ENCODE results near the gene GALNS. TPM values are rescaled to one million over a fixed set of nuclear protein-coding genes. Genes with fewer than 3 reads are reported as not detected.

Gene GALNS
- total and polyA plus RNA-seq, 2 donors (not counting 3 experiments of a cell fraction or from before 2014, with no cell fraction given), result 21.8 to 40.2 TPM

DNA sequence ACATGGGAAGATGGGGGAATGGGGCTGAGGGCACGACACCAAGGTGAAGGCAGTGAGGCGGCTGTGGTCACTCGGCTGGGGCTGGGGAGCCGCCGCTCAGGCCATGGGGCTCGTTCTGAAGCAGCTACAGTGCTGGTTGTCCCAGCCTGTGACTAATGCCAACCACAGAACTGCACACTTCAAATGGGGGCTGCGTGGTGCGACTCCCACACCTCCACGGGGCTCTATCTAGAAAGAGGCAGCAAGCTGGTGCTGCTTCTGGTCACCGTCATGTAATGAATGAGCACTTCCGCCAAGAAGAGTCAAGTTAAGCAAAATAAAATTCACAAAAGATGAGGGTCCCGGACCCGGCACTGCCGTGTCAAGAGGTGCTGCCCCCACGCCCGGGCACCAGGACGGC is 20.0 kb downstream of the GALNS start:
- BruUV-seq (replicated peaks), result no TSS peak
- dilution Hi-C loops (cut with MboI; ENCODE audit: extremely low pct_ligation_motif_present, low sequenced_read_pairs), result no loop called here
- Histone ChIP-seq H3K27me3 (ENCODE audit: control insufficient read depth in 2 of 2, insufficient read depth in 2 of 2, low read length in 2 of 2) (no peaks in the 10 kb centered on the region), H4K20me1 (replicated peaks; ENCODE audit: control insufficient read depth, extremely low read depth, insufficient read depth, low read length) (no peaks in the 10 kb centered on the region), H3K27ac (ENCODE audit: insufficient read depth, low read depth, low read length) (no peak overlapping the region), H3K36me3 (ENCODE audit: control insufficient read depth in 2 of 2, extremely low read depth in 1 of 2, insufficient read depth in 2 of 2, low read length in 2 of 2) (peaks cover 0 to 13% of the 10 kb centered on the region in 2 experiments), H3K9me3 (replicated peaks; ENCODE audit: control insufficient read depth, insufficient read depth, low read length) (no peaks in the 10 kb centered on the region), H3K79me2 (ENCODE audit: control insufficient read depth, insufficient read depth, low read length) (no peaks in the 10 kb centered on the region), H3K4me3 (replicated peaks in 1 of 3; ENCODE audit: insufficient read depth in 1 of 3, low read depth in 1 of 3, low read length in 3 of 3) (no peak overlapping the region), H3K4me2 (ENCODE audit: insufficient read depth, low read length) (no peak overlapping the region), H3K9me1 (replicated peaks; ENCODE audit: control insufficient read depth, extremely low read depth, insufficient read depth, low read length) (no peaks in the 10 kb centered on the region), H3K9ac (replicated peaks; ENCODE audit: extremely low read depth, insufficient read depth, low read length) (no peak overlapping the region), H2AFZ (ENCODE audit: low read depth, low read length) (no peak overlapping the region), H3K4me1 (ENCODE audit: control insufficient read depth, extremely low read depth, insufficient read depth, low read length) (no peaks in the 10 kb centered on the region)
- ChIA-PET CTCF (no interaction called here), POLR2A (no interaction called here)
- DNase-seq (ENCODE audit: low read depth, low spot score) (no peak), FAIRE-seq (no peak)
- no peak for TF ChIP-seq MYC (IDR thresholded peaks at IDR 0.05; ENCODE audit: low read depth, low read length)
- no peak for TF ChIP-seq CTCF (IDR thresholded peaks at IDR 0.05; ENCODE audit: extremely low read depth in 1 of 2, insufficient read depth in 1 of 2, low read depth in 1 of 2, low read length in 2 of 2)
- TF ChIP-seq POLR2AphosphoS5 (IDR thresholded peaks at IDR 0.05; ENCODE audit: insufficient read depth, low read depth, low read length), result no peak
- no peak for TF ChIP-seq JUN (IDR thresholded peaks at IDR 0.05; ENCODE audit: borderline replicate concordance, insufficient read depth, insufficient read length, low read depth)
- TF ChIP-seq EZH2 (IDR thresholded peaks at IDR 0.05; ENCODE audit: borderline replicate concordance, low read depth, low read length, severe bottlenecking), result no peak
- TF ChIP-seq GATA2 (IDR thresholded peaks at IDR 0.05; ENCODE audit: insufficient read depth, insufficient read length, low read depth, low read length), result no peak
- TF ChIP-seq MAX (IDR thresholded peaks at IDR 0.05; ENCODE audit: insufficient read depth, insufficient read length), result no peak
- no peak for TF ChIP-seq POLR2A (IDR thresholded peaks at IDR 0.05; ENCODE audit: low read depth, low read length)
- intact Hi-C loops (cut with micrococcal nuclease), result no loop called here
